Measurements from ENCODE around the gene DLGAP5.

The DLGAP5 gene

GRCh38 chr14:55157080-55157479 lies 34.3 kb downstream of the DLGAP5 start:
- Histone ChIP-seq H2BK5ac (ENCODE audit: low read depth, low read length, poor library complexity) (no peak overlapping the region), H3K9me3 (ENCODE audit: insufficient read depth, low read depth, low read length) (no peaks in the 10 kb centered on the region), H3K4me3 (ENCODE audit: low read depth, low read length) (no peak overlapping the region), H2AK5ac (ENCODE audit: low read length) (no peak overlapping the region), H3K36me3 (ENCODE audit: control insufficient read depth in 1 of 2, insufficient read depth in 2 of 2, low read length in 2 of 2) (peaks cover 7 to 12% of the 10 kb centered on the region in 2 experiments), H4K91ac (ENCODE audit: low read depth, low read length) (no peak overlapping the region), H3K4ac (ENCODE audit: low read depth, low read length) (no peak overlapping the region), H3K14ac (ENCODE audit: low read length) (no peak overlapping the region), H3K4me1 (ENCODE audit: control insufficient read depth in 1 of 2, insufficient read depth in 2 of 2, low read length in 2 of 2) (no peaks in the 10 kb centered on the region), H3K4me2 (ENCODE audit: low read length) (no peak overlapping the region), H3K9ac (ENCODE audit: low read length) (no peak overlapping the region), H3K27me3 (ENCODE audit: insufficient read depth, low read length) (no peaks in the 10 kb centered on the region), H3K18ac (ENCODE audit: low read length) (no peak overlapping the region), H2BK120ac (ENCODE audit: insufficient read depth, low read length, poor library complexity) (no peak overlapping the region), H3K23ac (ENCODE audit: low read length) (no peak overlapping the region), H3K79me2 (ENCODE audit: control insufficient read depth, insufficient read depth, low read length, poor library complexity) (no peaks in the 10 kb centered on the region), H2AFZ (ENCODE audit: insufficient read depth, low read length, poor library complexity) (no peak overlapping the region), H4K8ac (ENCODE audit: low read depth, low read length) (no peak overlapping the region), H4K12ac (ENCODE audit: low read depth, low read length) (no peak overlapping the region), H2BK12ac (ENCODE audit: low read length) (no peak overlapping the region), H3K79me1 (ENCODE audit: low read length) (no peaks in the 10 kb centered on the region), H3K27ac (ENCODE audit: low read depth, low read length) (no peak overlapping the region)
- DNase-seq: no peak
- WGBS (ENCODE audit: extremely low coverage, insufficient coverage, insufficient read length): no CpG with 5 or more reads among the region's 1 CpG

DNA sequence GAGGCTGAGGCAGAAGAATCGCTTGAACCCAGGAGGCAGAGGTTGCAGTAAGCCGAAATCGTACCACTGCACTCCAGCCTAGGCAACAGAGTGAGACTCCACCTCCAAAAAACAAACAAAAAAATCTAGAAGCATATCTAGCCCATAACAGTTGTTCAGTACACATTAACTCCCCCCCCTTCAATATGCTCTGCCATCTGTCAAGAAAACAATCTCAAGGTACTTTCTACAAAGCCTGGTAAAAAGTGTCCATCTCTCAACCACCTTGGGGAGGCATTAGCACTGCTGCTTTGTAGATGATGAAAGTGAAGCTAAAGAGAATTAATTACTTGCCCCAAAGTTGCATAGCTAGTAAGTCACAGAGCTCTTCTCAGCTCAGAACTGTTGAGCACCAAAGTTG lies 37.4 kb downstream of the DLGAP5 start:
- Histone ChIP-seq H3K4me2 (ENCODE audit: low read length) (no peak overlapping the region), H3K18ac (ENCODE audit: low read length) (no peak overlapping the region), H3K27ac (ENCODE audit: low read depth, low read length) (no peak overlapping the region), H3K9me3 (ENCODE audit: insufficient read depth, low read depth, low read length) (no peaks in the 10 kb centered on the region), H2AFZ (ENCODE audit: insufficient read depth, low read length, poor library complexity) (no peak overlapping the region), H4K12ac (ENCODE audit: low read depth, low read length) (no peak overlapping the region), H3K14ac (ENCODE audit: low read length) (no peak overlapping the region), H3K79me2 (ENCODE audit: control insufficient read depth, insufficient read depth, low read length, poor library complexity) (no peaks in the 10 kb centered on the region), H3K4ac (ENCODE audit: low read depth, low read length) (no peak overlapping the region), H3K79me1 (ENCODE audit: low read length) (no peaks in the 10 kb centered on the region), H4K91ac (ENCODE audit: low read depth, low read length) (no peak overlapping the region), H3K36me3 (ENCODE audit: control insufficient read depth in 1 of 2, insufficient read depth in 2 of 2, low read length in 2 of 2) (peaks cover 6 to 7% of the 10 kb centered on the region in 2 experiments), H2BK120ac (ENCODE audit: insufficient read depth, low read length, poor library complexity) (no peak overlapping the region), H2AK5ac (ENCODE audit: low read length) (no peak overlapping the region), H2BK5ac (ENCODE audit: low read depth, low read length, poor library complexity) (no peak overlapping the region), H3K23ac (ENCODE audit: low read length) (no peak overlapping the region), H3K4me1 (ENCODE audit: control insufficient read depth in 1 of 2, insufficient read depth in 2 of 2, low read length in 2 of 2) (no peaks in the 10 kb centered on the region), H3K4me3 (ENCODE audit: low read depth, low read length) (no peak overlapping the region), H3K9ac (ENCODE audit: low read length) (no peak overlapping the region), H2BK12ac (ENCODE audit: low read length) (no peak overlapping the region), H3K27me3 (ENCODE audit: insufficient read depth, low read length) (no peaks in the 10 kb centered on the region), H4K8ac (ENCODE audit: low read depth, low read length) (no peak overlapping the region)
- no peak for DNase-seq
- WGBS (ENCODE audit: extremely low coverage, insufficient coverage, insufficient read length): no CpG with 5 or more reads among the region's 3 CpGs

- Histone ChIP-seq H2BK120ac (ENCODE audit: insufficient read depth, low read length, poor library complexity) (no peak overlapping the region), H3K79me2 (ENCODE audit: control insufficient read depth, insufficient read depth, low read length, poor library complexity) (no peaks in the 10 kb centered on the region), H2BK12ac (ENCODE audit: low read length) (no peak overlapping the region), H3K4ac (ENCODE audit: low read depth, low read length) (no peak overlapping the region), H3K27me3 (ENCODE audit: insufficient read depth, low read length) (no peaks in the 10 kb centered on the region), H3K9ac (ENCODE audit: low read length) (no peak overlapping the region), H2AFZ (ENCODE audit: insufficient read depth, low read length, poor library complexity) (no peak overlapping the region), H3K27ac (ENCODE audit: low read depth, low read length) (no peak overlapping the region), H3K18ac (ENCODE audit: low read length) (no peak overlapping the region), H3K4me2 (ENCODE audit: low read length) (no peak overlapping the region), H3K23ac (ENCODE audit: low read length) (no peak overlapping the region), H2BK5ac (ENCODE audit: low read depth, low read length, poor library complexity) (no peak overlapping the region), H3K4me1 (ENCODE audit: control insufficient read depth in 1 of 2, insufficient read depth in 2 of 2, low read length in 2 of 2) (no peaks in the 10 kb centered on the region), H3K14ac (ENCODE audit: low read length) (no peak overlapping the region), H3K4me3 (ENCODE audit: low read depth, low read length) (no peak overlapping the region), H4K91ac (ENCODE audit: low read depth, low read length) (no peak overlapping the region), H3K9me3 (ENCODE audit: insufficient read depth, low read depth, low read length) (no peaks in the 10 kb centered on the region), H3K36me3 (ENCODE audit: control insufficient read depth in 1 of 2, insufficient read depth in 2 of 2, low read length in 2 of 2) (peaks cover 5 to 6% of the 10 kb centered on the region in 2 experiments), H3K79me1 (ENCODE audit: low read length) (no peaks in the 10 kb centered on the region), H2AK5ac (ENCODE audit: low read length) (no peak overlapping the region), H4K8ac (ENCODE audit: low read depth, low read length) (no peak overlapping the region), H4K12ac (ENCODE audit: low read depth, low read length) (no peak overlapping the region)
- peak in 1 of 2 donors; percentile 31 for DNase-seq
- WGBS (ENCODE audit: extremely low coverage, insufficient coverage, insufficient read length): no CpG with 5 or more reads among the region's 1 CpG
Measured at GRCh38 chr14:55152052-55152753, 39.2 kb downstream of the DLGAP5 start.

GRCh38 chr14:55151601-55152000 lies 39.8 kb downstream of the DLGAP5 start:
- no peak overlapping the region for H3K4ac ChIP-seq (ENCODE audit: low read depth, low read length)
- H3K27ac ChIP-seq (ENCODE audit: low read depth, low read length): no peak overlapping the region
- no peak overlapping the region for H3K9ac ChIP-seq (ENCODE audit: low read length)
- H3K36me3 ChIP-seq (ENCODE audit: control insufficient read depth in 1 of 2, insufficient read depth in 2 of 2, low read length in 2 of 2): peaks cover 5 to 6% of the 10 kb centered on the region in 2 experiments
- no peak overlapping the region for H3K14ac ChIP-seq (ENCODE audit: low read length)
- H3K4me2 ChIP-seq (ENCODE audit: low read length): no peak overlapping the region
- H3K79me2 ChIP-seq (ENCODE audit: control insufficient read depth, insufficient read depth, low read length, poor library complexity): no peaks in the 10 kb centered on the region
- no peak overlapping the region for H4K12ac ChIP-seq (ENCODE audit: low read depth, low read length)
- H3K18ac ChIP-seq (ENCODE audit: low read length): no peak overlapping the region
- no peak overlapping the region for H2BK120ac ChIP-seq (ENCODE audit: insufficient read depth, low read length, poor library complexity)
- no peaks in the 10 kb centered on the region for H3K9me3 ChIP-seq (ENCODE audit: insufficient read depth, low read depth, low read length)
- no peak overlapping the region for H4K8ac ChIP-seq (ENCODE audit: low read depth, low read length)
- H2BK12ac ChIP-seq (ENCODE audit: low read length): no peak overlapping the region
- H2AK5ac ChIP-seq (ENCODE audit: low read length): no peak overlapping the region
- WGBS (ENCODE audit: extremely low coverage, insufficient coverage, insufficient read length): no CpG with 5 or more reads among the region's 1 CpG
- no peaks in the 10 kb centered on the region for H3K4me1 ChIP-seq (ENCODE audit: control insufficient read depth in 1 of 2, insufficient read depth in 2 of 2, low read length in 2 of 2)
- DNase-seq: no peak
- no peak overlapping the region for H2BK5ac ChIP-seq (ENCODE audit: low read depth, low read length, poor library complexity)
- H4K91ac ChIP-seq (ENCODE audit: low read depth, low read length): no peak overlapping the region
- no peak overlapping the region for H3K23ac ChIP-seq (ENCODE audit: low read length)
- no peak overlapping the region for H2AFZ ChIP-seq (ENCODE audit: insufficient read depth, low read length, poor library complexity)
- H3K79me1 ChIP-seq (ENCODE audit: low read length): no peaks in the 10 kb centered on the region
- H3K4me3 ChIP-seq (ENCODE audit: low read depth, low read length): no peak overlapping the region
- H3K27me3 ChIP-seq (ENCODE audit: insufficient read depth, low read length): no peaks in the 10 kb centered on the region
